Measurements from ENCODE around the gene NCAM2. TPM values are rescaled to one million over a fixed set of nuclear protein-coding genes. Genes with fewer than 3 reads are reported as not detected.

The NCAM2 gene
- total and polyA plus RNA-seq, 11 donors: 0.19 to 4.3 (median 2.9) TPM

DNA sequence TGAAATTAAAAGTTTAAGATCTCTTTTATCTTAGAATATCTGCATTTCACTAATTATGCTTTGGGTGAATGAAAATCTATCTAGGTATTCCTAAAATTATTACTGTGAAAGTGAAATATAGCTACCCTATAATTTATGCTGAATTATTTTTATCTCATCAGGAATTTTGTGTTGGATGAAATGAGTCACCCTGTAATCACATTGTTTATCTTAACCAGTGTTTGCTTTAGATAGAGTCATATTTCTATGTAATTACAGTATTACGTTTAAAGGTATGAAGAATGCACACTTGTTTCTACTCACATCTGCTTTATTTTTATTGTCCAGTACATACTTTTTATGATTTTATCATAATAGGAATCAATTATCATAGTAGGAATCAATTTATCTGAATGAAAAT lies 249.2 kb downstream of the NCAM2 start:
- Histone ChIP-seq H3K27me3 (no peaks in the 10 kb centered on the region), H3K27ac (no peak overlapping the region), H3K4me1 (no peaks in the 10 kb centered on the region), H3K4me3 (no peak overlapping the region), H3K9me3 (peaks cover 0 to 4% (median 0%) of the 10 kb centered on the region in 12 donors), H3K36me3 (no peaks in the 10 kb centered on the region)
- DNase-seq (no peak), ATAC-seq (no peak)
- 41 to 55% (median 53%) methylated on average over 1 of the region's 1 CpG for WGBS, 4 donors
- intact Hi-C loops (cut with DNase I): no loop called here
- no peak for TF ChIP-seq POLR2A (IDR thresholded peaks at IDR 0.05)
- TF ChIP-seq, protein P1, sequence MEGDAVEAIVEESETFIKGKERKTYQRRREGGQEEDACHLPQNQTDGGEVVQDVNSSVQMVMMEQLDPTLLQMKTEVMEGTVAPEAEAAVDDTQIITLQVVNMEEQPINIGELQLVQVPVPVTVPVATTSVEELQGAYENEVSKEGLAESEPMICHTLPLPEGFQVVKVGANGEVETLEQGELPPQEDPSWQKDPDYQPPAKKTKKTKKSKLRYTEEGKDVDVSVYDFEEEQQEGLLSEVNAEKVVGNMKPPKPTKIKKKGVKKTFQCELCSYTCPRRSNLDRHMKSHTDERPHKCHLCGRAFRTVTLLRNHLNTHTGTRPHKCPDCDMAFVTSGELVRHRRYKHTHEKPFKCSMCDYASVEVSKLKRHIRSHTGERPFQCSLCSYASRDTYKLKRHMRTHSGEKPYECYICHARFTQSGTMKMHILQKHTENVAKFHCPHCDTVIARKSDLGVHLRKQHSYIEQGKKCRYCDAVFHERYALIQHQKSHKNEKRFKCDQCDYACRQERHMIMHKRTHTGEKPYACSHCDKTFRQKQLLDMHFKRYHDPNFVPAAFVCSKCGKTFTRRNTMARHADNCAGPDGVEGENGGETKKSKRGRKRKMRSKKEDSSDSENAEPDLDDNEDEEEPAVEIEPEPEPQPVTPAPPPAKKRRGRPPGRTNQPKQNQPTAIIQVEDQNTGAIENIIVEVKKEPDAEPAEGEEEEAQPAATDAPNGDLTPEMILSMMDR (IDR thresholded peaks at IDR 0.05): no peak

DNA sequence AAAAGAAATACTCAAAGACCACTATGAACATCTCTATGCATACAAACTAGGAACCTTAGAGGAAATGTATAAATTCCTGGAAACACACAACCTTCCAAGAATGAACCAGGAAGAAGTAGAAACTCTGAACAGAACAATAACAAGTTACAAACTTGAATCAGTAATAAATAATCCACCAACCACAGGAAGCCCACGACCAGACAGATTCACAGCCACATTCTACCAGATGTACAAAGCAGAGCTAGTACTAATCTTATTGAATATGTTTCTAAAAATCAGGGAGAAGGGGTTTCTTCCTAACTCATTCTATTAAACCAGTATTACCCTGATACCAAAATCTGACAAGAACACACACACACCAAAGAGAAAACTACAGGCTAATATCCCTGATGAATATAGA lies 263.8 kb downstream of the NCAM2 start:
- H3K27me3 ChIP-seq: no peaks in the 10 kb centered on the region
- no peak for TF ChIP-seq POLR2A (IDR thresholded peaks at IDR 0.05)
- TF ChIP-seq, protein P1 (IDR thresholded peaks at IDR 0.05): no peak
- H3K9me3 ChIP-seq: peaks cover 0 to 10% (median 0%) of the 10 kb centered on the region in 12 donors
- H3K4me1 ChIP-seq: no peaks in the 10 kb centered on the region
- no peak overlapping the region for H3K27ac ChIP-seq
- 32 to 72% (median 37%) methylated on average over 1 of the region's 1 CpG for WGBS, 4 donors
- H3K36me3 ChIP-seq: no peaks in the 10 kb centered on the region
- intact Hi-C loops (cut with DNase I): no loop called here
- no peak for ATAC-seq
- DNase-seq: no peak
- H3K4me3 ChIP-seq: no peak overlapping the region

DNA sequence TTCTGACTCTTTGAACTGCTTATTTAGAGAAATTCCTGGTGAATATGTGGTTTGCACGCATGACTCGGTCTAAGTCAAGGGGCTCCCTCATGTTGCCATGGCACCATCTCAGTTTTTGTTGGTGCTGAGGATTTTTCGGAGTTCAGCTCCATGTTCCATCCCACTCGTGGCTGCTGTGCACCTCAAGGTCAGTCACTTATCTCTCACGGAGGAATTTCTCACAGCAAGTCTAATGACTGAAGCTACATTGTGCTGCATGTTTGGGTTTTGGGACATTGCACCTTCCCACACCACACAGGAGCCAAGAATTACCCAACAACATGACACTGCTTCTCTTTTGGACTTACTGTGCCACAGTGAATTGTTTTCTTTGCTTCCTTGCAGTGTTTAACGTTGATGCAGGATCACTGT lies 269.9 kb downstream of the NCAM2 start:
- no peak for ATAC-seq

DNA sequence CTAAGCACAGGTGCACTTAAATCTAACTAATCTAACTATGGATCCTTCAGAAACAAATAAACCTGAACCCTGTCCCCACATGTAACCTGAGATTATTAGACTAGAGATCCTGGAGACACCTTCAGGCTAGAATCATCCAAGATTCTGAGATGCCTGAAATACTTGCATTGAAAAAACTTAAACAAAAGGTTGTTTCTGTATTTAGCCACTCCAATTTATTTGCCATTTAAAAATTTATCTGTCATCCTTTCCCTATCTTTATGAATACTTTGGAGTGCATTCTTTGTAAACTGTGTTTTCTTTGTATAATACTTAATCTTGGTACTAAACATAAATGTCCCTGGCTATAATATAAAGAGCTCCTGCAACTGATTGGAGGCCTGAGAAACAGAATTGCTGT lies 270.7 kb downstream of the NCAM2 start:
- H3K4me1 ChIP-seq: no peaks in the 10 kb centered on the region
- no peak for DNase-seq
- no peak overlapping the region for H3K4me3 ChIP-seq
- intact Hi-C loops (cut with DNase I): no loop called here
- H3K27me3 ChIP-seq: no peaks in the 10 kb centered on the region
- no peak for ATAC-seq
- H3K36me3 ChIP-seq: no peaks in the 10 kb centered on the region
- no peak for TF ChIP-seq POLR2A (IDR thresholded peaks at IDR 0.05)
- TF ChIP-seq, protein P1 (IDR thresholded peaks at IDR 0.05): no peak
- peaks cover 0 to 6% (median 0%) of the 10 kb centered on the region in 12 donors for H3K9me3 ChIP-seq
- no peak overlapping the region for H3K27ac ChIP-seq

More for the DNA sequence above, 269.9 kb downstream of the NCAM2 start:
- Histone ChIP-seq H3K36me3 (no peaks in the 10 kb centered on the region), H3K27ac (no peak overlapping the region), H3K27me3 (no peaks in the 10 kb centered on the region), H3K9me3 (peaks cover 0 to 10% (median 0%) of the 10 kb centered on the region in 12 donors), H3K4me3 (no peak overlapping the region), H3K4me1 (no peaks in the 10 kb centered on the region)
- TF ChIP-seq POLR2A (IDR thresholded peaks at IDR 0.05): no peak
- TF ChIP-seq, protein P1 (IDR thresholded peaks at IDR 0.05): no peak
- no peak for DNase-seq
- WGBS, 4 donors: 54 to 65% (median 62%) methylated on average over 6 of the region's 6 CpGs
- intact Hi-C loops (cut with DNase I): no loop called here

Data from heart left ventricle (tissue), 16 donors.